Right lobe of liver (tissue), 6 donors: ENCODE results near the gene SLC37A2. TPM values are rescaled to one million over a fixed set of nuclear protein-coding genes. Genes with fewer than 3 reads are reported as not detected.

ENCODE experiments used
- ATAC-seq, 4 donors: fragments of 200-7000 bp; cut with Tn5 transposase; one replicate each; pipeline ENCODE4 v1.9.1; 2020; ENCODE audit warnings: mild to moderate bottlenecking in 4 of 4, moderate library complexity in 4 of 4
- DNase-seq, 3 donors: peaks; one replicate each; pipeline ENCODE4 v3.0.0-alpha.2; 2020
- H3K27ac ChIP-seq, 3 donors: fragments of 200-600 bp; one replicate each; pipeline ENCODE4 v1.8.0; 2022
- H3K27me3 ChIP-seq, 2 donors: fragments of 200-600 bp; one replicate each; pipeline ENCODE4 v1.8.0; 2022
- H3K36me3 ChIP-seq, 4 donors: fragments of 200-600 bp; sonication (generic) in 1 of 4; one replicate each; pipeline versions ENCODE4 v1.5.1 to v1.8.0; 2017 to 2022; ENCODE audit warnings: control low read depth in 1 of 4
- H3K4me1 ChIP-seq, 4 donors: fragments of 200-600 bp; sonication (generic) in 1 of 4; one replicate each; pipeline versions ENCODE4 v1.5.1 to v1.8.0; 2017 to 2022; ENCODE audit warnings: control low read depth in 1 of 4
- H3K4me3 ChIP-seq, 3 donors: fragments of 200-600 bp; one replicate each; pipeline ENCODE4 v1.8.0; 2022
- H3K9me3 ChIP-seq, 4 donors: fragments of 200-600 bp; sonication (generic) in 1 of 4; one replicate each; pipeline versions ENCODE4 v1.5.1 to v1.8.0; 2017 to 2022; ENCODE audit warnings: control low read depth in 1 of 4
- CTCF ChIP-seq, 4 donors: fragments of 200-600 bp in 3 of 4; fragments of 450-650 bp in 1 of 4; IDR thresholded peaks; one replicate each; pipeline versions ENCODE4 v1.5.1 to v1.8.0; 2016 to 2022; ENCODE audit warnings: antibody characterized with exemption in 4 of 4, mild to moderate bottlenecking in 2 of 4
- POLR2A ChIP-seq: fragments of 450-650 bp; IDR thresholded peaks from one replicate; pipeline ENCODE4 v1.6.1; 2017; ENCODE audit warnings: antibody characterized with exemption, mild to moderate bottlenecking
- WGBS: methylation state at CpG from one replicate; pipeline ENCODE4 v1.1.6; 2018; ENCODE audit warnings: low coverage, low lambda C conversion rate; ENCODE audit not compliant: insufficient coverage; ENCODE audit errors: missing lambda C conversion rate; 5-methylcytosine and 5-hydroxymethylcytosine counted together
- intact Hi-C, 2 donors: fragments of 100-400 bp; cut with DNase I; formaldehyde crosslinking; loops; one replicate each; pipeline versions ENCODE4 v1.11.2 to v1.14.1; 2022
- total RNA-seq, 6 experiments: library from RNA; depleted of rRNA in 2 of 6; stranded (reverse); fragments of >200 nt in 2 of 6; fragmentation: NEBNext Ultra II Directional in 3 of 6; extraction: Animal tissue kit (Norgen Biotek cat#: 25700) in 3 of 6; gene quantifications; one replicate each; pipeline versions ENCODE4 v1.1.0 to v1.2.4, GENCODE V29; 2016 to 2023
- donor health status: DM: no; HTN: yes; CAD: no.
- donor health status: DM: no; HTN: no; CAD: no.
- donor health status: DM: no; HTN: no; CAD: no.
- donor health status: DM: no; HTN: yes; CAD: no.
- donor health status: DM: no; HTN: yes; CAD: no.

Gene SLC37A2
- total RNA-seq, 6 experiments from 2014 or later: 3.4 to 14.2 (median 4.7) TPM

- intact Hi-C loops: no loop called here
- ATAC-seq (peak; percentile 2 to 31 (median 6)), DNase-seq (no peak)
- TF ChIP-seq POLR2A (no peak), CTCF (IDR thresholded peaks at IDR 0.05) (no peak)
- Histone ChIP-seq H3K27me3 (no peaks in the 10 kb centered on the region), H3K4me1 (peaks cover 0 to 8% (median 4%) of the 10 kb centered on the region in 4 donors), H3K9me3 (no peaks in the 10 kb centered on the region), H3K36me3 (no peaks in the 10 kb centered on the region), H3K4me3 (peak overlapping the region; percentile 58 to 62 (median 60)), H3K27ac (peak overlapping the region; percentile 13 to 65 (median 52))
- 89% methylated on average over 7 of the region's 19 CpGs for WGBS
Observed at GRCh38 chr11:125062218-125062930, 731 bp upstream of the SLC37A2 start.

- Histone ChIP-seq H3K4me1 (peaks cover 0 to 8% (median 4%) of the 10 kb centered on the region in 4 donors), H3K36me3 (no peaks in the 10 kb centered on the region), H3K27ac (peak overlapping the region; percentile 13 to 65 (median 52)), H3K27me3 (no peaks in the 10 kb centered on the region), H3K9me3 (no peaks in the 10 kb centered on the region), H3K4me3 (peak overlapping the region; percentile 58 to 62 (median 60))
- DNase-seq: no peak
- ATAC-seq: peak in 1 of 4 donors; percentile 2
- WGBS: 48% methylated on average over 3 of the region's 38 CpGs
- TF ChIP-seq POLR2A: no peak
- no peak for TF ChIP-seq CTCF (IDR thresholded peaks at IDR 0.05)
- intact Hi-C loops: no loop called here
Observed at GRCh38 chr11:125063429-125064043, 431 bp downstream of the SLC37A2 start.

GRCh38 chr11:125064070-125064469, 965 bp downstream of the SLC37A2 start:
- DNase-seq (no peak), ATAC-seq (no peak)
- intact Hi-C loops: no loop called here
- H3K36me3 ChIP-seq: no peaks in the 10 kb centered on the region
- no peaks in the 10 kb centered on the region for H3K9me3 ChIP-seq
- TF ChIP-seq POLR2A (no peak), CTCF (IDR thresholded peaks at IDR 0.05) (no peak)
- no peaks in the 10 kb centered on the region for H3K27me3 ChIP-seq
- H3K4me3 ChIP-seq: peak overlapping the region in 1 of 3 donors; percentile 62
- H3K4me1 ChIP-seq: peaks cover 0 to 8% (median 4%) of the 10 kb centered on the region in 4 donors
- 88% methylated on average over 5 of the region's 7 CpGs for WGBS
- no peak overlapping the region for H3K27ac ChIP-seq

- Histone ChIP-seq H3K4me3 (no peak overlapping the region), H3K4me1 (peaks cover 0 to 9% (median 3%) of the 10 kb centered on the region in 4 donors), H3K27me3 (no peaks in the 10 kb centered on the region), H3K9me3 (no peaks in the 10 kb centered on the region), H3K27ac (no peak overlapping the region), H3K36me3 (no peaks in the 10 kb centered on the region)
- no peak for TF ChIP-seq CTCF (IDR thresholded peaks at IDR 0.05)
- TF ChIP-seq POLR2A: no peak
- intact Hi-C loops: no loop called here
- WGBS: 88% methylated on average over 4 of the region's 4 CpGs
- DNase-seq (no peak), ATAC-seq (no peak)
Observed at GRCh38 chr11:125068368-125068767, 5.3 kb downstream of the SLC37A2 start.
